Fibroblast of peridontal ligament (primary cell): ENCODE results near the gene CLTCL1.

Experiments used
- DNase-seq: peaks from one replicate; pipeline ENCODE4 v3.0.0-alpha.2; 2010; ENCODE audit errors: extremely low read depth

The CLTCL1 gene

GRCh38 chr22:19131685-19132015, 159.9 kb downstream of the CLTCL1 start:
- no peak for DNase-seq

GRCh38 chr22:19130959-19131684, 160.4 kb downstream of the CLTCL1 start, which contains the start of gene TSSK2:
TSS of gene TSSK2 (plus strand) at chr22:19131308. CDS start at chr22:19131400, 92 bp downstream.
- no peak for DNase-seq

GRCh38 chr22:19129871-19130270, 161.6 kb downstream of the CLTCL1 start:
- no peak for DNase-seq
